B cell (primary cell): Measurements from ENCODE around the gene HOXD8. TPM values are rescaled to one million over a fixed set of nuclear protein-coding genes. Genes with fewer than 3 reads are reported as not detected.

Experiments used
- ATAC-seq: fragments of 200-7000 bp; cut with Tn5 transposase; one replicate; pipeline ENCODE4 v1.10.0; 2021; ENCODE audit warnings: low read depth, mild to moderate bottlenecking, moderate number of reproducible peaks, moderate library complexity
- CTCF ChIA-PET: fragments of 350-600 bp; sonication (Branson Sonifier 250); formaldehyde crosslinking; loops from one replicate; lab custom pipeline; 2021; ENCODE audit warnings: antibody characterized with exemption, inconsistent platforms; lab: Charles Lee
- POLR2A ChIA-PET: fragments of 350-600 bp; sonication (Branson Sonifier 250); formaldehyde crosslinking; loops from one replicate; lab custom pipeline; 2021; ENCODE audit warnings: antibody characterized with exemption; lab: Charles Lee
- DNase-seq: peaks from one replicate; pipeline ENCODE4 v3.0.0; 2013
- H2AFZ ChIP-seq: 2 replicates; pipeline ENCODE4 v1.6.1; 2012; ENCODE audit warnings: mild to moderate bottlenecking, low read depth, low read length; ENCODE audit not compliant: insufficient read depth, poor library complexity, severe bottlenecking
- H3K27ac ChIP-seq, 2 donors: 1 replicate in 1 of 2; 2 replicates in 1 of 2; pipeline ENCODE4 v1.5.1; 2012 to 2013; ENCODE audit warnings: low read length in 2 of 2, mild to moderate bottlenecking in 2 of 2, moderate library complexity in 1 of 2
- H3K27me3 ChIP-seq, 4 experiments: fragments of 200-600 bp in 1 of 4; sonication (generic) in 1 of 4; replicated peaks in 1 of 4; 1 replicate in 2 of 4; 2 replicates in 2 of 4; pipeline versions ENCODE4 v1.6.1 to v1.7.0; 2013 to 2016; ENCODE audit warnings: low read length in 3 of 4, mild to moderate bottlenecking in 2 of 4, mixed read lengths in 1 of 4, moderate library complexity in 1 of 4; ENCODE audit not compliant: insufficient read depth in 4 of 4, control insufficient read depth in 3 of 4; ENCODE audit errors: control extremely low read depth in 1 of 4
- H3K36me3 ChIP-seq, 2 experiments: replicated peaks in 1 of 2; 1 replicate in 1 of 2; 2 replicates in 1 of 2; pipeline versions ENCODE4 v1.6.1 to v1.7.1; 2013; ENCODE audit warnings: low read length in 1 of 2; ENCODE audit not compliant: insufficient read depth in 2 of 2, control insufficient read depth in 1 of 2; ENCODE audit errors: control extremely low read depth in 1 of 2, extremely low read depth in 1 of 2
- H3K4me1 ChIP-seq, 2 donors: fragments of 200-600 bp in 1 of 2; sonication (generic) in 1 of 2; 1 replicate in 1 of 2; 2 replicates in 1 of 2; pipeline versions ENCODE4 v1.5.1 to v1.6.1; 2013 to 2017; ENCODE audit warnings: low read length in 2 of 2; ENCODE audit not compliant: control insufficient read depth in 2 of 2, insufficient read depth in 2 of 2
- H3K4me2 ChIP-seq: replicated peaks from 2 replicates; pipeline ENCODE3; 2012; ENCODE audit warnings: mild to moderate bottlenecking, low read depth, low read length; ENCODE audit not compliant: poor library complexity, severe bottlenecking
- H3K4me3 ChIP-seq, 5 experiments: fragments of 200-600 bp in 1 of 5; sonication (generic) in 1 of 5; 1 replicate in 3 of 5; 2 replicates in 2 of 5; pipeline versions ENCODE4 v1.5.1 to v1.7.0; 2011 to 2016; ENCODE audit warnings: low read length in 4 of 5, mild to moderate bottlenecking in 4 of 5, low read depth in 2 of 5, control low read depth in 1 of 5, moderate library complexity in 1 of 5; ENCODE audit not compliant: insufficient read depth in 1 of 5; ENCODE audit errors: control extremely low read depth in 1 of 5, extremely low read depth in 1 of 5
- H3K79me2 ChIP-seq: fragments of 200-600 bp; sonication (generic); one replicate; pipeline ENCODE4 v1.6.0; 2016; ENCODE audit warnings: low read length; ENCODE audit not compliant: control insufficient read depth, insufficient read depth
- H3K9ac ChIP-seq: fragments of 200-600 bp; sonication (generic); 2 replicates; pipeline ENCODE4 v1.6.1; 2017; ENCODE audit warnings: mild to moderate bottlenecking, low read length, moderate library complexity
- H3K9me3 ChIP-seq, 3 donors: one replicate each; pipeline versions ENCODE4 v1.6.1 to v1.7.1; 2013; ENCODE audit warnings: low read length in 2 of 3; ENCODE audit not compliant: control insufficient read depth in 2 of 3, insufficient read depth in 1 of 3; ENCODE audit errors: control extremely low read depth in 1 of 3
- H4K20me1 ChIP-seq: 2 replicates; pipeline ENCODE4 v1.6.0; 2012; ENCODE audit warnings: mild to moderate bottlenecking, low read length; ENCODE audit not compliant: insufficient read depth, control insufficient read depth, poor library complexity, severe bottlenecking
- H3K27ac Mint-ChIP-seq: one replicate; pipeline ENCODE4 v1.8.0; 2021; ENCODE audit warnings: mixed read lengths
- H3K27me3 Mint-ChIP-seq: one replicate; pipeline ENCODE4 v1.8.0; 2021; ENCODE audit warnings: mixed read lengths
- H3K4me1 Mint-ChIP-seq: one replicate; pipeline ENCODE4 v1.8.0; 2021; ENCODE audit warnings: mixed read lengths
- H3K4me3 Mint-ChIP-seq: one replicate; pipeline ENCODE4 v1.8.0; 2021; ENCODE audit warnings: mixed read lengths
- H3K9me3 Mint-ChIP-seq: one replicate; pipeline ENCODE4 v1.8.0; 2022; ENCODE audit warnings: mixed read lengths; ENCODE audit not compliant: insufficient read depth
- EZH2 ChIP-seq: IDR thresholded peaks from 2 replicates; pipeline ENCODE4 v1.6.1; 2012; ENCODE audit warnings: borderline replicate concordance, low read depth, mild to moderate bottlenecking, moderate library complexity, low read length; ENCODE audit not compliant: insufficient read depth, poor library complexity, severe bottlenecking
- WGBS: methylation state at CpG from one replicate; pipeline ENCODE4 v1.1.5; 2013; ENCODE audit warnings: missing lambda C conversion rate; ENCODE audit not compliant: insufficient coverage; 5-methylcytosine and 5-hydroxymethylcytosine counted together
- intact Hi-C: fragments of 100-400 bp; cut with micrococcal nuclease; formaldehyde crosslinking; loops from one replicate; pipeline ENCODE4 v1.10.0; 2022
- polyA plus RNA-seq: library from polyadenylated mRNA; depleted of rRNA; stranded (reverse); fragments of >200 nt; gene quantifications from 2 replicates; pipeline ENCODE4 v1.2.3, GENCODE V29; 2012
- total RNA-seq, 2 donors: library from RNA; stranded (reverse); fragments of 120-200 nt in 1 of 2; gene quantifications; 1 replicate in 1 of 2; 2 replicates in 1 of 2; pipeline versions ENCODE4 v1.2.3 to v1.2.4, GENCODE V29; 2013 to 2022
- TF ChIP-seq, protein P1 (sequence below): fragments of 200-600 bp; IDR thresholded peaks from one replicate; pipeline ENCODE4 v1.8.0; 2022; ENCODE audit warnings: antibody characterized with exemption, mild to moderate bottlenecking

Gene HOXD8
- total and polyA plus RNA-seq, 2 donors (not counting 1 experiment from before 2014, with no cell fraction given): not detected

DNA sequence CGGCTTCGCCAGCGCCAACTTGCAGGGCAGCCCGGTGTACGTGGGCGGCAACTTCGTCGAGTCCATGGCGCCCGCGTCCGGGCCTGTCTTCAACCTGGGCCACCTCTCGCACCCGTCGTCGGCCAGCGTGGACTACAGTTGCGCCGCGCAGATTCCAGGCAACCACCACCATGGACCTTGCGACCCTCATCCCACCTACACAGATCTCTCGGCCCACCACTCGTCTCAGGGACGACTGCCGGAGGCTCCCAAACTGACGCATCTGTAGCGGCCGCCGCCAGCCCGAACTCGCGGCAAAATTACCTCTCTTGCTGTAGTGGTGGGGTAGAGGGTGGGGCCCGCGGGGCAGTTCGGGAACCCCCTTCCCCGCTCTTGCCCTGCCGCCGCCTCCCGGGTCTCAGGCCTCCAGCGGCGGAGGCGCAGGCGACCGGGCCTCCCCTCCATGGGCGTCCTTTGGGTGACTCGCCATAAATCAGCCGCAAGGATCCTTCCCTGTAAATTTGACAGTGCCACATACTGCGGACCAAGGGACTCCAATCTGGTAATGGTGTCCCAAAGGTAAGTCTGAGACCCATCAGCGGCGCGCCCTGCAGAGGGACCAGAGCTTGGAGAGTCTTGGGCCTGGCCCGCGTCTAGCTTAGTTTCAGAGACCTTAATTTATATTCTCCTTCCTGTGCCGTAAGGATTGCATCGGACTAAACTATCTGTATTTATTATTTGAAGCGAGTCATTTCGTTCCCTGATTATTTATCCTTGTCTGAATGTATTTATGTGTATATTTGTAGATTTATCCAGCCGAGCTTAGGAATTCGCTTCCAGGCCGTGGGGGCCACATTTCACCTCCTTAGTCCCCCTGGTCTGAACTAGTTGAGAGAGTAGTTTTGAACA, 42.7 kb downstream of the HOXD8 start:
- Histone ChIP-seq H3K4me1 (peaks cover 0 to 4% of the 10 kb centered on the region in 2 donors), H3K4me2 (no peak overlapping the region)
- no peak overlapping the region for H3K4me3 Mint-ChIP-seq

More for the DNA sequence above, 42.7 kb downstream of the HOXD8 start:
- Mint-ChIP-seq H3K27me3 (peaks cover 74% of the 10 kb centered on the region), H3K9me3 (no peaks in the 10 kb centered on the region), H3K27ac (no peak overlapping the region), H3K4me1 (peaks cover 3% of the 10 kb centered on the region)
- ATAC-seq (no peak), DNase-seq (no peak)
- CTCF ChIA-PET: no interaction called here
- Histone ChIP-seq H3K4me3 (no peak overlapping the region), H3K27me3 (peaks cover 0 to 79% (median 52%) of the 10 kb centered on the region in 4 experiments), H3K36me3 (no peaks in the 10 kb centered on the region), H3K9me3 (peaks cover 0 to 32% (median 0%) of the 10 kb centered on the region in 3 donors), H2AFZ (no peak overlapping the region), H3K27ac (no peak overlapping the region), H4K20me1 (no peaks in the 10 kb centered on the region), H3K9ac (no peak overlapping the region), H3K79me2 (no peaks in the 10 kb centered on the region)
- POLR2A ChIA-PET: no interaction called here
- WGBS: 18% methylated on average over 39 of the region's 60 CpGs
- TF ChIP-seq, protein P1, sequence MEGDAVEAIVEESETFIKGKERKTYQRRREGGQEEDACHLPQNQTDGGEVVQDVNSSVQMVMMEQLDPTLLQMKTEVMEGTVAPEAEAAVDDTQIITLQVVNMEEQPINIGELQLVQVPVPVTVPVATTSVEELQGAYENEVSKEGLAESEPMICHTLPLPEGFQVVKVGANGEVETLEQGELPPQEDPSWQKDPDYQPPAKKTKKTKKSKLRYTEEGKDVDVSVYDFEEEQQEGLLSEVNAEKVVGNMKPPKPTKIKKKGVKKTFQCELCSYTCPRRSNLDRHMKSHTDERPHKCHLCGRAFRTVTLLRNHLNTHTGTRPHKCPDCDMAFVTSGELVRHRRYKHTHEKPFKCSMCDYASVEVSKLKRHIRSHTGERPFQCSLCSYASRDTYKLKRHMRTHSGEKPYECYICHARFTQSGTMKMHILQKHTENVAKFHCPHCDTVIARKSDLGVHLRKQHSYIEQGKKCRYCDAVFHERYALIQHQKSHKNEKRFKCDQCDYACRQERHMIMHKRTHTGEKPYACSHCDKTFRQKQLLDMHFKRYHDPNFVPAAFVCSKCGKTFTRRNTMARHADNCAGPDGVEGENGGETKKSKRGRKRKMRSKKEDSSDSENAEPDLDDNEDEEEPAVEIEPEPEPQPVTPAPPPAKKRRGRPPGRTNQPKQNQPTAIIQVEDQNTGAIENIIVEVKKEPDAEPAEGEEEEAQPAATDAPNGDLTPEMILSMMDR: no peak
- TF ChIP-seq EZH2: no peak
- intact Hi-C loops: no loop called here
